ENCODE results near the gene C1QTNF3.

C1QTNF3 gene

GRCh38 chr5:33997331-33997983, 45.6 kb downstream of the C1QTNF3 start:
- peak; percentile 64 for DNase-seq (ENCODE audit: low spot score)

- no peak for DNase-seq (ENCODE audit: low spot score)
Measured at GRCh38 chr5:33995865-33996264, 47.1 kb downstream of the C1QTNF3 start.

- no peak for DNase-seq (ENCODE audit: low spot score)
Measured at GRCh38 chr5:33994845-33995244, 48.2 kb downstream of the C1QTNF3 start.

DNA sequence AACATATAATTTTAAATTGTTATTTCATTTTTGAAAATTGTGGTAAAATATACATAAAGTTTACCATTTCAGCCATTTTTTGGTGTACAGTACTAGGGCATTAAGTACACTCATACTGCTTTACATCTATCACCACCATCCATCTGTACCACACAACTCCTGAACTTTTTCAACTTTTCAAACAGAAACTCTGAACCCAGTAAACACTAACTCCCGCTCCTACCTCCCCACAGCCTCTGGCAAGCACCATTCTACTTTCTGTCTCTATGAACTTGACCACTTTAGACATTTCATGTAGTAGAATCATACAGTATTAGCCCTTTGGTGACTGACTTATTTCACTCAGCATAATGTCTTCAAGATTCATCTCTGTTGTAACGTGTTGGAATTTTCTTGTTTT, 50.1 kb downstream of the C1QTNF3 start:
- DNase-seq (ENCODE audit: low spot score): no peak

DNA sequence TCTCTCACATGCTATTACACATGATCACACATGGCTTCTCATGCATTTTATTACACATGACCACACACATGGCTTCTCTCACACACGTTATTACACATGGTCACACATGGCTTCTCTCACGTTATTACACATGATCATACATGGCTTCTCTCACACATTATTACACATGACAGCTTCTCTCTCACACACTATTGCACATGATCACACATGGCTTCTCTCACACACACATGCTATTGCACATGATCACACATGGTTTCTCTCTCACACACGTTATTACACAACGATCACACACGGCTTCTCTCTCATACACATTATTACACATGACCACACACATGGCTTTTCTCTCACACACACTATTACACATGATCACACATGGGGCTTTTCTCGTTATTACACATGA, 57.6 kb downstream of the C1QTNF3 start:
- no peak for DNase-seq (ENCODE audit: low spot score)

DNA sequence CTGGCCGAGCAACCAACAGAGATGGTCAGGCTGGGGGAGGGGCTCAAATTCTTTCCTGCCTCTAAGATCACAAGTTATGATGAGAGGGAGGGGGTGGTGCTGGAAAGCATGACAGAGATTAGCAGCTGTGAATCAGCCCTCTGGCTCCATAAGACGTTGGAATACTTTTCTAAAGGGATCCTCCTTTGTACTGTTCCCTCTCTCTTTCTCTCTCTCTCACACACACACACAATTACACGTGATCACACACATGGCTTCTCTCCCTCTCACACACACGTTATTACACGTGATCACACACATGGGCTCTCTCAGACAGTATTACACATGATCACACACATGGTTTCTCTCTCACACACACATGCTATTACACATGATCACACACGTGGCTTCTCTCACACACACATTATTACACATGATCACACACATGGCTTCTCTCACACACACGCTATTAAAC, 58.3 kb downstream of the C1QTNF3 start, which contains the start of gene SLC45A2:
Gene SLC45A2, minus strand, starts transcription at position 23 of the 454 bp plus-strand sequence. CDS start 110 bp downstream, outside the sequence.
- DNase-seq (ENCODE audit: low spot score): no peak

GRCh38 chr5:33984178-33984577, 58.8 kb downstream of the C1QTNF3 start:
- no peak for DNase-seq (ENCODE audit: low spot score)

- DNase-seq (ENCODE audit: low spot score): no peak
Measured at GRCh38 chr5:33981408-33982162, 61.4 kb downstream of the C1QTNF3 start.

DNA sequence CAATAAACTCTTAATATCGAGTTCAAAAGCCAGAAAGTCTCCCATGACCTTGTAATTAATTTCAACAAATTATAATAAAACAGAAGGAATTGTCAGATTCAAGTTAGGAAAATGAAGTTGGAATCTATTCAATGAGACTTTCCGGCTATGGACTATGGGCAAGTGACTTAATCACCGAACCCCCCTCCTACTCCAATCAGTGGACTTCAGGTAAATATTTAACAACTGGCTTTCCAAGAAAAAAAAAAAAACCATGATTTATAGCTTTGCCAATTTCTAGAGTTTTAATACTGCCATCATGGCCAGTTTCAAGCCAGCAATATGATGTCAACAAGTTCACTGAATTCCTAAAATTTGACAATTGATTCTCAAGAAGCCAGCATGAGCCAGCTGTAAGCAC, 63.0 kb downstream of the C1QTNF3 start:
- DNase-seq (ENCODE audit: low spot score): no peak

DNA sequence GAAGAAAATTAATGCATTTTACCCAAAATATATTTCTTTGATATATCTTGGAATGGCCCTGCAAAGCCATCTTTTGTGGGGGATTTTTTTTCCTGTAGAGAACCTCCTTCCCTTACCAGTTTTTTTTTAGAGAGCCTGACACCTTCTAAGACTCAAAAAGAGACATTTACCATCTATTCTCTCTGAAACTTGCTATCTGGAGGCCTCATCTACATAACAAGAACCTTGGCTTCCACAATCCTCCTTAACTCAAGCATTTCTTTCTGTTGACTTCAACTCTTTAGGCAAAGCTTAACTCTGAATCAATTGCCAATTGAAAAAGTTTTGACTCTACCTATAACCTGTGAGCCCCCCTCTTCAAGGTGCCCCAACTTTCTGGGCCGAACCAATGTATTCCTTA, 64.7 kb downstream of the C1QTNF3 start:
- no peak for DNase-seq (ENCODE audit: low spot score)

DNA sequence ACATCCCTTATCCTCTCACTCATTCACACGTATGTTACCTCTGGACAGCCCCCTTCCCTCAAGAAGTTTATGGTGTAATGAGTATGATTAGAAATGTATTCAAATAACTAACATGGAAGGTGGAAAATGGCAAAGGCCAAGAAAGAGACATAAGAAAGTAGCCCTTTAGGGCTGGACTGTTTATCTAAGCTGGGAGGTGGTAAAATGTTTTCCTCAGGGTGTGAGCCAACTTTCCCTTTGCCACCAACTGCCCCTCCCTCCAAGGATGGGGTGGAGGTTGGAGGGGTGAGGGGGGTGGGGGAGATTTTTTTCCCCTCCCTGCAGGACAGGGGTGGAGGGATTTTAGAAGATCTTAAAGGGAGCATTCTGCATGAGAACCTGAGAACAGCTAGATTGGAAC, 66.7 kb downstream of the C1QTNF3 start:
- no peak for DNase-seq (ENCODE audit: low spot score)

DNA sequence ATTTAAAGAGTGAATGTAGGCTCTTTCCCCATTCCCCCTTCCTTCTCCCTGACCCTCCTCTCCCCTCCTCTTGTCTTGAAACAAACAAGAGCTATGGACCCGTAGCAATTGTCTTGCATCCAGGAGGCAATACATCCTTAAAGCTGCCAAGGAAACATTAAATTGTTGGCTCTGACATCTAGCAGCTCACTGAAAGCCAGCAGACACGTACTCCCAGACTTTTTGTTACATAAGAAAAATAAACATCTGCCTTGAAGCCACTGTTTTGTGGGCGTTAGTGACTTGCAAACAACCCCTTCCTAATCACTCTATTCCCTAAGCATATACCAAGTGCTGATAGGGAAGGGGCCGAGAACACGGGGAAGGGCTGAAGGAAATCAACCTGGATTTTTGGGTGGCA, 67.2 kb downstream of the C1QTNF3 start:
- no peak for DNase-seq (ENCODE audit: low spot score)

- no peak for DNase-seq (ENCODE audit: low spot score)
Measured at GRCh38 chr5:33973271-33973670, 69.7 kb downstream of the C1QTNF3 start.

DNA sequence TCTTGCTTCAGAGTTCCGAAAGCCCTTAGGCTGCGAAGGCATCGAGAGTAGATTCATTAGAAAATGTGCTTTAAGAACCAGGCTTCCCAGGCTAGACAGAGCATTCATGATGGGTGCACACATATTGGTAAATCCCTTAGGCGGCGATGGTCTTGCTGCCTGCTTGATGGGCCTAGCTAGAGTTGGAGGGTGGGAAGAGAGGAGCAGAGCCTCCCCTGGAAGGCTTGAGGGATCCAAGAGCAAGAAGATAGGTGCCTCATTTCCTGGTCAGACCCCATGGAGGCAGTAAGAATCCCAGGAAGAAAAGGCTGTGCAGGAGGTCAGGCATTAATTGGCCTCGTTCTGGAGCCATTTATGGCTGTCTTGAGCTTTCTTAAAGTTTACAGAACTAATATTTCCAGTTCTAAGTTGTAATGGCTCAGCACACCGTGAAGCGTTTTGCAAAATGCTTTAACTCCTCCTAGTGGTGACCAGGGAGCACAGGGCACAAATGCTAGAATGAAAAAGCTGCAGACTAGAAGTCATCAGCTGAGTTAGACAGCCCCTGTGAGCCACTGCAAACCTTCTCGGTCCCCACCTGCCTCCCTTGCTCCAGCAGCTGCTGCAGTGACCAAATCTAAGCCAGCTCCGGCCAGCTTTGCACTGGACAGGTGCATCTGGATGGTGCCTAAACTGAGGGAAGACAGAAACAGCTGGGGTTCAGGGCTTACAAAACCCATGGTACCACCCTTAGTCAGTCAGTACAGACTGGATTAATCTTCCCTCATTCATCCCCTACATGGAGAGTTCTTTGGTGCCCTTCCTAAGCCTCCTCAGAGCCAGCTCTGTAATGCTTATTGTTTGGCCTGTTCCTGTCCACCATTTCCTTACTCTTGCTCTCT, 73.2 kb downstream of the C1QTNF3 start:
- DNase-seq (ENCODE audit: low spot score): peak; percentile 53

GRCh38 chr5:33968211-33969005, 74.6 kb downstream of the C1QTNF3 start:
- DNase-seq (ENCODE audit: low spot score): no peak
